ENCODE data around the gene MYH15. TPM values are rescaled to one million over a fixed set of nuclear protein-coding genes. Genes with fewer than 3 reads are reported as not detected.

Gene MYH15
- total and polyA plus RNA-seq, 2 of the 4 experiments (the other 2 are of a cell fraction), result 0.10 to 0.36 TPM

GRCh38 chr3:108412121-108412750 is 98.2 kb downstream of the MYH15 start:
- BruUV-seq (replicated peaks), result no TSS peak

More at GRCh38 chr3:108412121-108412750, 98.2 kb downstream of the MYH15 start:
- Histone ChIP-seq H3K9ac (ENCODE audit: low read depth, low read length) (no peak overlapping the region), H4K5ac (ENCODE audit: low read depth, low read length) (no peak overlapping the region), H3K56ac (ENCODE audit: extremely low read depth, insufficient read depth, low read length) (no peak overlapping the region), H3K4me3 (ENCODE audit: insufficient read depth, low read depth, low read length) (no peak overlapping the region), H2AFZ (replicated peaks; ENCODE audit: low read length, poor library complexity) (no peak overlapping the region), H3K18ac (ENCODE audit: low read depth, low read length) (no peak overlapping the region), H3K9me3 (ENCODE audit: control insufficient read depth, insufficient read depth, low read length) (no peaks in the 10 kb centered on the region), H2BK5ac (ENCODE audit: low read depth, low read length, poor library complexity, severe bottlenecking) (no peak overlapping the region), H2AK9ac (replicated peaks; ENCODE audit: low read depth, low read length, poor library complexity) (no peak overlapping the region), H3K4ac (ENCODE audit: low read depth, low read length) (no peak overlapping the region), H3K14ac (replicated peaks; ENCODE audit: low read depth, low read length) (no peak overlapping the region), H4K91ac (ENCODE audit: insufficient read depth, low read depth, low read length) (no peak overlapping the region), H4K20me1 (ENCODE audit: insufficient read depth, low read length) (no peaks in the 10 kb centered on the region), H3K27ac (ENCODE audit: insufficient read depth, low read length) (no peak overlapping the region), H3K9me1 (ENCODE audit: insufficient read depth, low read length) (no peaks in the 10 kb centered on the region; the same call in 1 of the 2 replicates), H4K8ac (ENCODE audit: low read depth in 2 of 2, low read length in 2 of 2) (no peak overlapping the region), H3K23ac (ENCODE audit: low read depth, low read length) (no peak overlapping the region), H2AK5ac (ENCODE audit: low read depth, low read length) (no peak overlapping the region), H3K4me1 (ENCODE audit: control insufficient read depth, insufficient read depth, low read length) (0 out of 2 replicates have a peak, but pooled peaks cover 1% of the 10 kb centered on the region), H2BK15ac (ENCODE audit: low read depth, low read length) (no peak overlapping the region), H3K27me3 (ENCODE audit: control insufficient read depth, insufficient read depth, low read length) (no peaks in the 10 kb centered on the region; the same call in 1 of the 2 replicates), H2BK120ac (ENCODE audit: low read depth, low read length) (no peak overlapping the region), H3K36me3 (ENCODE audit: control insufficient read depth, insufficient read depth, low read length) (no peaks in the 10 kb centered on the region), H3K4me2 (ENCODE audit: low read depth, low read length) (no peak overlapping the region), H3K79me1 (ENCODE audit: low read depth in 1 of 2, low read length in 2 of 2) (no peaks in the 10 kb centered on the region), H2BK20ac (ENCODE audit: low read depth, low read length) (no peak overlapping the region)
- dilution Hi-C loops (cut with HindIII; ENCODE audit: low sequenced_read_pairs, unreplicated experiment) (no loop called here), intact Hi-C loops (cut with micrococcal nuclease) (no loop called here), in situ Hi-C loops (cut with MboI; ENCODE audit: low sequenced_read_pairs) (no loop called here)
- ATAC-seq (ENCODE audit: low read depth) (no peak), DNase-seq (no peak)
- CTCF ChIA-PET, result no interaction called here
- TF ChIP-seq RCOR1 (IDR thresholded peaks at IDR 0.05; ENCODE audit: insufficient replicate concordance, low read length) (no peak), POLR2A (IDR thresholded peaks at IDR 0.05; ENCODE audit: low read depth, low read length) (no peak)
- no CpG with 5 or more reads among the region's 6 CpGs for WGBS, 2 experiments (ENCODE audit: extremely low coverage in 2 of 2, insufficient read length in 1 of 2)
- POLR2A ChIA-PET (ENCODE audit: unreplicated experiment), result no interaction called here

Data from IMR-90 (cell line).